ENCODE data around the gene SH3PXD2B. TPM values are rescaled to one million over a fixed set of nuclear protein-coding genes. Genes with fewer than 3 reads are reported as not detected.
A peak's percentile ranks its signal among the peaks of the same experiment; 100 is the strongest.
"Not testable (repeated sequence)": the region's sequence is repeated elsewhere in the genome, so short reads cannot be mapped to it uniquely, and the experiment has no call there.

The SH3PXD2B gene
- total RNA-seq, 1 donor = 28.1 TPM

GRCh38 chr5:172293054-172293744 lies 161.1 kb downstream of the SH3PXD2B start:
- DNase-seq (ENCODE audit: low read depth) = peak; percentile 84
- no peak overlapping the region for H3K4me3 ChIP-seq (ENCODE audit: low read depth, low read length)
- TF ChIP-seq CTCF (IDR thresholded peaks at IDR 0.05; ENCODE audit: insufficient read depth, low read depth, low read length) = peak; percentile 96

GRCh38 chr5:172291837-172292236 lies 162.5 kb downstream of the SH3PXD2B start:
- H3K4me3 ChIP-seq (ENCODE audit: low read depth, low read length); DNase-seq (ENCODE audit: low read depth): not testable (repeated sequence)

GRCh38 chr5:172288465-172288864 lies 165.9 kb downstream of the SH3PXD2B start:
- no peak overlapping the region for H3K4me3 ChIP-seq (ENCODE audit: low read depth, low read length)
- TF ChIP-seq CTCF (IDR thresholded peaks at IDR 0.05; ENCODE audit: insufficient read depth, low read depth, low read length) = no peak
- no peak for DNase-seq (ENCODE audit: low read depth)

- not testable (repeated sequence) for H3K4me3 ChIP-seq (ENCODE audit: low read depth, low read length); DNase-seq (ENCODE audit: low read depth)
These were observed 167.2 kb downstream of the SH3PXD2B start for GRCh38 chr5:172287140-172287539.

GRCh38 chr5:172285226-172286143 lies 168.8 kb downstream of the SH3PXD2B start:
- DNase-seq (ENCODE audit: low read depth) = no peak
- H3K4me3 ChIP-seq (ENCODE audit: low read depth, low read length) = no peak overlapping the region
- no peak for TF ChIP-seq CTCF (IDR thresholded peaks at IDR 0.05; ENCODE audit: insufficient read depth, low read depth, low read length)

- peak overlapping the region; percentile 75 for H3K4me3 ChIP-seq (ENCODE audit: low read depth, low read length)
- DNase-seq (ENCODE audit: low read depth) = peak; percentile 53
- no peak for TF ChIP-seq CTCF (IDR thresholded peaks at IDR 0.05; ENCODE audit: insufficient read depth, low read depth, low read length)
These were observed 169.7 kb downstream of the SH3PXD2B start for GRCh38 chr5:172284611-172284980.

GRCh38 chr5:172283862-172284610 lies 170.3 kb downstream of the SH3PXD2B start:
- TF ChIP-seq CTCF (IDR thresholded peaks at IDR 0.05; ENCODE audit: insufficient read depth, low read depth, low read length) = no peak
- peak overlapping the region; percentile 89 for H3K4me3 ChIP-seq (ENCODE audit: low read depth, low read length)
- DNase-seq (ENCODE audit: low read depth) = peak; percentile 85
